ENCODE data around the gene PLEKHA6. TPM values are rescaled to one million over a fixed set of nuclear protein-coding genes. Genes with fewer than 3 reads are reported as not detected.

The PLEKHA6 gene
- total RNA-seq, 4 donors from 2014 or later = 1.5 to 2.0 (median 1.6) TPM

GRCh38 chr1:204174958-204175357, 184.8 kb downstream of the PLEKHA6 start:
- TF ChIP-seq CTCF (IDR thresholded peaks at IDR 0.05; ENCODE audit: low read depth) = no peak

GRCh38 chr1:204172404-204173029, 187.2 kb downstream of the PLEKHA6 start:
- no peak for TF ChIP-seq CTCF (IDR thresholded peaks at IDR 0.05; ENCODE audit: low read depth)

GRCh38 chr1:204171751-204172178, 188.0 kb downstream of the PLEKHA6 start:
- TF ChIP-seq CTCF (IDR thresholded peaks at IDR 0.05; ENCODE audit: low read depth) = no peak

- TF ChIP-seq CTCF (IDR thresholded peaks at IDR 0.05; ENCODE audit: low read depth) = no peak
These were observed 189.1 kb downstream of the PLEKHA6 start for GRCh38 chr1:204170494-204171155.

- TF ChIP-seq CTCF (IDR thresholded peaks at IDR 0.05; ENCODE audit: low read depth) = no peak
These were observed 189.9 kb downstream of the PLEKHA6 start for GRCh38 chr1:204169858-204170257.

Small RNAs within 50 kb of the gene (small RNA-seq; reads per million reads assigned to genes)
- gene AL606489.2 = not detected

Other genes starting within 250 kb of the PLEKHA6 start
- 10 to 100 TPM; 12.4 to 77.8 (median 32.6) TPM for gene ETNK2, start 207.9 kb downstream of the PLEKHA6 start, total RNA-seq
- gene REN, start 193.6 kb downstream of the PLEKHA6 start, total RNA-seq = not detected
- not detected for gene KISS1, start 163.4 kb downstream of the PLEKHA6 start, total RNA-seq
- gene GOLT1A, start 145.9 kb downstream of the PLEKHA6 start, total RNA-seq = not detected
- gene PPP1R15B, start 51.9 kb upstream of the PLEKHA6 start, total RNA-seq = 10 to 100 TPM; 41.4 to 94.9 (median 53.2) TPM
- 10 to 100 TPM; 17.2 to 43.1 (median 25.9) TPM for gene PIK3C2B, start 134.9 kb upstream of the PLEKHA6 start, total RNA-seq
- 10 to 100 TPM; 66.1 to 92.3 (median 88.6) TPM for gene MDM4, start 156.5 kb upstream of the PLEKHA6 start, total RNA-seq

All from subcutaneous adipose tissue (tissue), 4 donors.